A172 (cell line): ENCODE results near the gene DST. TPM values are rescaled to one million over a fixed set of nuclear protein-coding genes. Genes with fewer than 3 reads are reported as not detected.

Experiments used
- DNase-seq: peaks from one replicate; pipeline ENCODE4 v3.0.0-alpha.2; 2015; ENCODE audit warnings: low spot score
- total RNA-seq: library from RNA; depleted of rRNA; stranded (reverse); fragments of >200 nt; shearing (Covaris generic); gene quantifications from 2 replicates; pipeline ENCODE4 v1.2.3, GENCODE V29; 2014

Gene DST
- total RNA-seq, 1 experiment from 2014 or later: 189 TPM

DNA sequence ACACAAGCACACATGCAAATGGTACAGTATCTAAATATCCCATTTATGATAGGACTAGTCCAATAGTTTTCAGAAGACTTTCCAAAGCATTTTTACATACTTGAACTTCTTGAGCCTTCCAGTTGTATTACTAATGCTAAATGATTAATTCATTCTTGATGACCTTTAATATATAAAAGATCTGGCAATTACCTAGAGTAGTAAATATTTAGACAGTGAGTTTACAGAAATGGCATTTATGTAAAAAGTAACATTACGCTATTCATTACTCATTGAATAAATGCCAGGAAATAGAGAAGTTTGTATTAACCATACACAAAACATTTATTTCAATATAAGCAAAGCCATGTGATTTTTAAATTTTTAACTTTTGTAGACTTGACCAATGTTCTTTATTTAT, 158.8 kb downstream of the DST start:
- no peak for DNase-seq

DNA sequence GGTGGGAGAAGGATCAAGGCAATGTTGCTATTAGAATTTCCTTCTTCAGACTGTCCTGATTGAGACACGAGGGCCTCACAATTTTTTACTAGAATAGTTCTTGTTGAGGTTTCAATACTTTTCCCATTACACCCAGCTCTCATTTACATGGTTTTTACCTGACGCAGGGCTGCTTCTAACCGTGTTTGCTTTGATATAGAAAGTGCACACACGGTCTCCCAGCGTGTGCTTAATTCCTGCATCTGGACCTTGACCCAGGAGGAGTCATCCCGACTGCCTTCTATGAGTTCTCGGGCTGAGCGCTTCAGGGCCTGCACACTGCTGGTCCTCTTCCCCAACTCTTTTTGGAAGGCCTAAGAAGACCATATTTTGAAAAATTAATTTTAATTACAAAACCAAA, 160.2 kb downstream of the DST start:
- DNase-seq: no peak

DNA sequence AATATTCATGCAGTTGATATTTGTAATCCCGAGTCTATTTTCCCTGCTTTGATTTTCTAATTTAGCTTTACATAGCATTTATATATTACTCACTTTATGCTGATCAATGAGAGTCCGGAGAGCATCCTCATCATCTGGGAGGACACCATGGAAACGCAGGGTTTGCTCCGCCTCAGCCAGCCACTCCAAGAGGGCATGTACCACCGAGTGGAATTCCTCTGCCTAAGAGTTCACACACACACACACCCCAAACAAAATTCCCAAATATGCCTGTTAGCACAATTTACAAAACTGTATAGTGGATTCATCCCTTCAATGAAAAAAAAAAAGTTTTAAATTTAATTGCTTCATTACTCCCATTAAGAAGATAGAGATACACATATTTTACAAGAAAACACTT, 160.7 kb downstream of the DST start:
- no peak for DNase-seq

DNA sequence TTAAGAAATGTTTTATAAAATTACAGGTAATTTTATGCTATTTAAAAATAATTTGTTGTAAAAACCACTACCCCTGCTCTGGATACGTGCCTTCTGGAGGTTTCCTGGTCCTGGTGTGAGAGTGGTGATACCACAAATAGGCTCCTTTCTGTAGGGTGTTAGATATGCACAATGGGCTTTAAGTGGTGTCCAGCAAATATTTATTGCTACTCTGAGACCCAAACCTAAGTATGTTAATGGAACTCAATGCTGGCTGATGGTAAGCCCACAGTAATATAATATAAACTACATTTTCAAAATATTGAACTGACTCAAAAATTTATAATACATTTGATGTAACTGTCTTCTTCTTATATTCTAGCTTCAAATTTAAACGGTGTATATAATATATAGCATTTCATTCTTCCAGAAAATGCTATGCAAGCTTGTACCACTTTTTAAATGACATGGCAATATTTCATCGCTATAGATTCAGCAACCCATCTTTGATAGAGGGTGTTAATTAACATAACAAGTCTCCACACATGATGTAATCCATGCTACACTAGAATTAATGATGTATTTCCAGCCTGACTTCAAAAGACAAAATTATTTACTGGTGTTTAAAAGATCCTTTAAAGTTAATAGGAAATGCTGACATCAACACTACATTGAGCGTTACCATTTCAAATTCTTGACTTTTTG, 161.9 kb downstream of the DST start:
- DNase-seq: no peak

DNA sequence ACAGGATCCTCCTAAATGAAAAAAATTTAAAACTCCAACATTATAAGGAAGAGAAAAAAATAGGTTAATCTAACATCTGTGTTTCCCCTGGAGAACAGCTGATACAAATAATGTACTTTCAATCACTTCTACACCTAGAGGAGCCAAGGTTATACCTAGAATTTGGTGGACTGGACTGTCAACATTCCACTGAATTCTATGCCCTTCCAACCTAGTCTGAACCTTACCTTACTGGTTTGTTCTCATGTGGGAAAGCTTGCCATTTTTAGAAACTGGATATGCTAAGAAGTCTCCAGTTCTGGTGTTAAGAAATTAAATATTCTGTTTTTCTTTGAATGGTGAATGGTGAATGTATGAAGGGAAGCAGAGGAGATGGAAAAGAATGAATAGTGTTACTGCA, 162.4 kb downstream of the DST start:
- DNase-seq: no peak

DNA sequence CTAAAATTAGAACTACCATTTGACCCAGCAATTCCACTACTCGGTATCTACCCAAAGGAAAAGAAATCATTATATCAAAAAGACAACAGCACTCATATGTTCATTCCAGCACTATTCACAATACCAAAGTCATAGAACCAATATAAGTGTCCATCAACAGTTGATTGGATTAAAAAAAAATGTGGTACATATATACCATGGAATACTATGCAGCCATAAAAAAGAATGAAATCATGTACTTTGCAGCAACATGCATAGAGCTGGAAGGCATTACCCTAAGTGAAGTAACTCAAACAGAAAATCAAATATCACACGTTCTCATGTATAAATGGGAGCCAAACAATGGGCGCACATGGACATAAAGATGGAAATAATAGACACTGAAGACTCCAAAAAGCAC, 163.3 kb downstream of the DST start:
- no peak for DNase-seq

DNA sequence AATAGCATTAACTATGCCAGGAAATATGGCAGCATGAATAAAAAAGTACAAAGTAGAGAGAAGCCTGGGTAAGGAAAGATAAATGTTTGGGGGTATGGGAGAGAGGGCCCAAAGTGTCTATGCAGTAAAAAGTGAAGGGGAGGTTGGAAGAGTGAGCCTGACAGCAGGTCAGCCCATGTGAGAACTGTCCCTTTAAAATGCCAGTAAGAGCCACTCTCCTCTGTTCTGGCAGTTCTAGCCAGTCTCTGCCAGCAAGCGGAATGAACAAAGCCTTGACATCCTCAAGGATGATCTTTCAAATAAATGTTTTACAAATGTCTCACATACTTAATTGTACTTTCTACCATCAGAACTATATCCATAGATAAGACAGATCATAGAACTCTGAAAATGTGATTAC, 164.5 kb downstream of the DST start:
- no peak for DNase-seq

DNA sequence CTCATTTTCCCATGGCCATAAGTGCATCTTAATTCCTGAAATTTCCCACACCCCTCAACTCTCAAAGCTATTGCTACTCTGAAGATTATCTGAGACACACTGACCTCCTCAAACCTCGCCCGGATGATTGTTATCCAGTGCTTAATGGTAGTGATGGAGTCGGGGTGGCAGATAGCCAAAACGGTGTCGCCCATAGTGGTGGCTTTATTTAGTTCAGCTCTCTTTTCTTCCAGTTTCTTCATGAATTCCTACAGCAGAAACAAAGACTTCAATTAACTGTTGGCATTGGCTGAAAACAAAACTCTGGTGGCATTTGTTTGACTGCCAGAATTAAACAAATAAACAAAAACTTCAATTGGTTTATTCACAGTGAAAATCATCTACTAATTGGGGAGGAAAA, 165.4 kb downstream of the DST start:
- DNase-seq: no peak

DNA sequence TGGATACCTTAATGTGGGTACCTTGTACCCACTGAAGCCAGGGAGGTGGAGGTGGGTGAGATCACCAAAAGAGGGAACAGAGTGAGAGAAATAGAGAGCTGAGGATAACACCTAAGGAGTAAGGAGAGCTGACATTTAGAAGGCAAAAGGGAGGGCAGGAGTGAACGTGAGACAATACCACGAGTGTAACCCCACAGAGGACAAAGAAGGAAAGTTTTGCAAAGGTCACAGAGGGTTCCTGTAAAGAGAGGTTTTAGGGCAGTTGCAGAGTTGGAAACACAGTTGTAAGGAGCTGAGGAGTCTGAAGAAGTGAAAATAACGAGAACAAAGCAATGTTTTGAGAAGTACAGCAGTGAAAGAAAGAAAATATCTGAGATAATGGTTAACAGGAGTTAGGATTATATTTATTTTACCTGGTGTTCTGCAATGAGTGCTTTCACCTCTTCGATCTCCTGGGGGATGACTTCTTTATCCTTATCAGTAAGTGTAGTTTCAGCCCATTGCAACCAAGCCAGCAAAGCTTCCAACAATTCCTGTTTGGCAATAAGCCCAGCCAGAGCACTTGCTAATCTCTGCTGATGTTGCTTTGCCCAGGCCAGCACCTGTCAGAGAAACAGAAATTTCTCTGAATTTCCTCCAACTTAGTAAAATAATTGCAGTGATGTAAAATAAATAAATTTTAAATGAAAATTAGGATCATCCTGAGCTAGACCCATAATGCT, 166.8 kb downstream of the DST start:
- peak; percentile 40 for DNase-seq

DNA sequence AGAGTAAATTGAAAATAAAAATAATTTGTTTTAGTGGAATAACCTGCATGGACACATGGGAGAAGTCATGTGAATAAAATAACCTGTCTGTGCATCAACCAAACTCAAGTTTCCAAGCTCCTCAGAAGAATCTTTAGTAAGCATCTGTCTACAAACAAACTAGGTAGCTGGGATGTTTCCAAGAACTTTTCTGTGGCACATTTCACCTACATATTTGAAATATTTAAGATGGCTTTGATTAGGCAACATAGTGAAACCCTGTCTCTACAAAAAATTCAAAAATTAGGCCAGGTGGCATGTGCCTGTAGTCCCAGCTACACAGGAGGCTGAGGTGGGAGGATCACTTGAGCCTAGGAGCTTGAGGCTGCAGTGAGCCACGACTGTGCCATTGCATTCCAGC, 168.2 kb downstream of the DST start:
- no peak for DNase-seq

DNA sequence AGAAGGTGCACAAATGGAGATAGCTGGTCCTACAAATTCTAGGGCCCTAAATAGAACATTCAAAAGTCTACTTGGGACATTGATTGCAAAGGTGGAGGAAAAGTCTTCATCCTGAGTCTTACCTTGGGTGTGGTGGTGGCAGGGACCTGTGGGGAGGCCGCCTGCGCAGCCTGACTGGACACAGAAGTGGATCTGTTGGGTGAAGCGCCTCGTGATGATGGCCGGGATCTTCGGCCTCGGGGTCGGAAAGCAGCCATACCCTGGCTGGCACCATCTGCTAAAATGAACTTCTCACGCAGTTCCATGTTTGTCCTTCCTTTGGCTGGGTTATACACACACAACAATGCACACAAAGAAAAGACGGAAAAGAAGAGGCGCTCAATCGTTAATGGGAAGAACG, 179.2 kb downstream of the DST start:
- DNase-seq: no peak

DNA sequence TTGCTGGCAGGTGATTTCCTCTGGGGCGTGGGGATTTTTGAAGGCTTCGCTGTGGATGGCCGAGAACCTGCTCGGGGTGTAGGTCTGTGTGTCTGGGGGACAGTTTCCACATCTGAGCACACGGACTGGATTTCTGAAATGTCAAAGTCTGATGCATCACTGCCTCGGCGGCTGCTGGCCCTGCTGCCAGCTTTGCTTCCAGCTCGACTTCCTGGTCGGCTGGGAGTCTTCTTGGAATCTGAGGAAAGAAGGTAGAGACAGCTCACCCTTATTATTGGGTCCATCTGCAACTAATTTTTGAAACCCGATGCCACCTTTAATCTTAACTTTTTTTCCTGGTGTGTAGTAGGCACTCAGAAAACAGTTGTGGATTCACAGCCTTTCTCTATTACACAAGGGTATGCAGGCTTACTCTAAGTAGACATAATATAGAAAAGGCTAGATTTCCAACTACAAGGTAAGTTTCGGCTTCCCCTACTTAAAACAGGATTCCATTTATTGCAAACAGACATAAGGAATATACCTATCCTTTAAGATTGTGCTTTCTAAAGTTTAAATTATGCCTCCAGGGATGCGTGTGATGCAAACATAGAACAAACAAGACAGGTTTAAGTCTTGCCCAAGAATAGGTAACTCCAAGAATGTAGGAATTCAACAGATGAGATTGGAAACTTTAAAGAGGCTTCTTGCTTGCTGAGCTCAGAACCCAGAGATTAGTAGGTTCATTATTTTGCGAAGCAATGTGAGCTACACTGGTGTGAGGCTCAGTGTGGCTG, 183.5 kb downstream of the DST start:
- no peak for DNase-seq

DNA sequence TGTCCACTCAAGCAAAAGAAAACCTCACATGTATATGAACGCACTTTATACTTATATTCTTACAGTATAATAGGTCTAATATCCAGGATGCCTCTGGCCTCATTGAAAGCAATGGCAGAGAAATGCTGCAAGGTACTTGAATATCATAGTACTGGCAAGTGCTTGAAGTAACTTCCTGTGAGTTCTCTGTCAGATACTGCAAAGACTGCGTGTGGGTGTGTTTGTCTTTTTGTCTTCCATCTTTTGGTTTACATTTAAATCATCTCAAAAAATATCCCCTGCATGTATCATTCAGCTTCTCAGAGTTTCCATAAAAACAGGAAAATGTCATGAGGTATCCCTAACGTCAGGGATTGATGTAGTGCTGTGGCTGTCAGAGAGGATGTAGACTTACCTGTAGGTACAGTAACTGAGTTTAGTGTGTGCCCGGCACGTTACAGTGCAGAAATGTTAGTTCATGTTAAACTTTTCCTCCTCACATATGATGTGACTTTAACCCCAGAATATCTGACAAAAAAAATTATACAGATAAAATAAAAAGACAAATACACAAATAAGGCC, 184.3 kb downstream of the DST start:
- DNase-seq: no peak

DNA sequence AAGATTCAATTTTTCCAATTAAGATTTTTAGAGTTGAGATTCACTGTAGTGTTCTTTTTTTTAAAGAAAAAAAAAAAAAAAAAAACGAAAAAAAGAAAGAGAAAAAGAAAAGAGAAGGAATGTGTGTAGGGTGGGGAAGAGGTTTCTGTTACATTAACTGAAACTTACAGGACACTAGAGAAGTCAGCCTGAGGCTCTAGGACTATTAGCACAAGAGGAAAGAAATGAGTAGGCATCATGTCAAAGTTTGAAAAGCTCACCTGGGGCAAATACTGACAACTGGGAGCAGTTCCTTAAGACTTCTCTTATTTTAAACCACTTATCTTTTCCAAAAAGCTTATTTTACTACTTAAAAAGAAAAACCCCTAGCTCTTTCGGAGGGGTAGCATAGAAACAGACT, 185.9 kb downstream of the DST start:
- no peak for DNase-seq

DNA sequence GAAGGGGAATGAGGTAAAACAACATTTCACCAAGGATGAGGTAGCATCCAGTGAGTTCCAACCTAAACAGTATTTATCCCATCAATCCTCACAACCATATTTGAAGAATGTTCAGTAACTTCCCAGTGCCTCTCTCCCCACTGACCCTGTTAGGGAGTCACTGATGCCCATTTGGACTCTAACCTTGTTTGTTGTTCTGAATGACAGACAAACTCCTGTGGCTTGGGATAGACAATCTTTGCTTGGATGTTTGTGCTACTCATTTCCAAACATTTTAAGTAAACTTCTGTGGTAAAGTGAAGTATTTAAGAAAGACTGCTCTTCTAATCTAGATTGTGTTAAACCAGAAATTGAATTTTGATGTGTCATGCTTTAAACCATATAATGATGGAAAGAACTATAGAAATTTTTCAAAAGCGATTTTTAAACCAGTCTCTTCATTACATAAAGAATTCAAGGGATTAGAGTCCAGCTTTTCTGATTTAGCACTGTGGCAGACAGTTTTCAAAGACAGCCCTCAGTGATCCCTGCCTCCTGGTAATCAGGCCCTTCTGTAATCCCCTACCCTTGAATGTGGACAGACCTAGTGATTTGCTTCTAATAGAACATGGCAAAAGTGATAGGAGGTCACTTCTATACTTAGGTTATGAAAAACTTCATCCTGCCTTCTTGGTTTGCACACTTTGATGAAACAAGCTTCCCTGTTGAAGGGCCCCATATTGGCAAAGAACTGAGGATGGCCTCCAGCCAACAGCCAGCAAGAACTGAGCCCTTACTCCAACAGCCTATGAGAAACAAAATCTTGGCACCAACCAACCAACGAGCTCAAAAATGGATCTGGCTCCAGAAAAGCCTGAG, 191.6 kb downstream of the DST start:
- no peak for DNase-seq

DNA sequence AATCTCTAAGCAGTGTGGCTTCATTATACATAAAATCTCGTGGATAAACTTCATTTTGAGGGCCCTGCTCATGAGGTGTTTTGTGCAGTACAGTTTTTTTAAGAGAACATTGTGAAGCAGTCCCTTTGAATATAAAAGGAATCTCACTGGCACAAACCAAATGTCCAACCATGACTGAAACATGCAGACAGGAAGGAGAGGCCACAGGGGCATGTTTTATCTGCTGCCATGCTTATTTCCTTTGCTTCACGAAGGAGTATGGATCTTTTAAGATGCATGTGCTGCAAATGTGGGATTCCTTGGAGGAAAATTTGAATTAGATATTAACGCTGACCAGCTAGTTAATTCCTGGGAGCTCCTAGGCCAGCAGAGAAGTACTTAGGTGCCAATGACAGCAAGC, 192.3 kb downstream of the DST start:
- no peak for DNase-seq

DNA sequence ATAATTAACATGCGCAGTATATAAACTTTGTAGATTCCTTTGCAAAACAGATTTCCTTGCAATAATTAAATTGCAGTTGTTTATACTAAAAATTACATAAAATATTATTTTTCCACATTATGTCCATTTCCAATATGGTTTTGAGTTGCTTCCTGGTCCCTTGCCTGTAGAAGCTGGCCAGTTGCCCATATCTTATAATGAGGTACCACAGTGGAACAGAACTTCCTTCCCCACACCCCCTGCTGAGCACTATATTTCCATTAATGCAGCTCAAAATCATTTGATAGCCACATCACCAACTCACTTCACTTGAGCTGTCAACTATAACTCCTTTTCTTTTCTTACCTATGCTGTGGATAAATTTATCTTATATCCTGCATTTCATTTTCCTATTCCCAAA, 194.6 kb downstream of the DST start:
- DNase-seq: no peak

DNA sequence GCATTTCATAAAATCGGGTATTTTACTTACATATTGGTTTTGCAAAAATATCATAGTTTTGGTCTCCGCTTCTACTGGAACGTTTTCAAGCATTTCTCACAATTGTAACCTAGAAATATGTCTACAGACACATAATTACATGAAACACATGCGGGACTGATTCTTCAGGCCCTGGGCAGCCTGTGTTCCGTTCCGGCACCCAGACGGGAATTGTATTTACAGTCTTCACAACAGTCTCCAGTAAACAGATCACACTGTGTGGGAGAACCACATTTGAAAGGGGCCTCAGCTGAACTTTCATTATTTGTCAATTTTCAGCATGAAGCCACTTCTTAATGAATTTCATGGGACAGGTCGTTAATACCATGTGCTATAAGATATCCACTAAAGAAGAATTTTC, 196.9 kb downstream of the DST start:
- DNase-seq: no peak

DNA sequence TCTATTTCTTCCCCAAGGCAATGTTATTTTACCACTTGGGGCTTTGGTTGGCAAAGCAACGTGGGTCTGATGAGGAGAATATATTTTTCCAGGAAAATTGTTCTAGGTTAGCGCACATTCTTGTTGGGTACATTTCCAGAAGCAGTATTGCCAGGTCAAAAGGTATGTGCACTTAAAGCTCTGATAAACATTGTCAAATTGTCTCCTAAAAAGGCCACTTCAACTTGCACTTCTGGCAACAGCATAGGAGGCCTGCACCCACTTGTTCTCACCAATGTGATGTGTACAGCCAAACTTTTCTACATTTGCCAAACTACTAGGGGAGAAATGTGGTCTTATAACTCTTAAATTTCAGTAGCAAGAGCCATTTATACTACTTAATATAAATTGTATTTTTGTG, 197.8 kb downstream of the DST start:
- no peak for DNase-seq

DNA sequence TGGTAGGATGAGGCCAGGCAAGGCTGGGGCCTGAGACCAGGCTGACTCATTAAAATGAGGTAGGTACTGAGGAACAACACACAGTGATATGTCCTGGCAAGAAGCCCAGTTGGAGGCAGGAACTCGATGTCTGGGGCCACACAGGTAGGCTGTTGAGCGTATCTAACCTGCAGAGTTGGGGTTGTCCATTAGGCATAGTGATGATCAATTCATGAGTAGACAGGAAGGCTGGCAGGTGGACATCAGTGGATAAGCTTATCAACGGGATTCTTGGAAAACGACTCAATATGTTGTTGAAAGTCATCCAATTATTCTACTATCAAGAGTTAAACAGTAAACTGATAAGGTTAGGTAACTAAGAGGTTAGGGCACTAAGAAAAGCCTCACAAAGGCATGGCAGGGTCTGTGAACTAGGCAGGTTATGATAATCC, 202.1 kb downstream of the DST start:
- no peak for DNase-seq

DNA sequence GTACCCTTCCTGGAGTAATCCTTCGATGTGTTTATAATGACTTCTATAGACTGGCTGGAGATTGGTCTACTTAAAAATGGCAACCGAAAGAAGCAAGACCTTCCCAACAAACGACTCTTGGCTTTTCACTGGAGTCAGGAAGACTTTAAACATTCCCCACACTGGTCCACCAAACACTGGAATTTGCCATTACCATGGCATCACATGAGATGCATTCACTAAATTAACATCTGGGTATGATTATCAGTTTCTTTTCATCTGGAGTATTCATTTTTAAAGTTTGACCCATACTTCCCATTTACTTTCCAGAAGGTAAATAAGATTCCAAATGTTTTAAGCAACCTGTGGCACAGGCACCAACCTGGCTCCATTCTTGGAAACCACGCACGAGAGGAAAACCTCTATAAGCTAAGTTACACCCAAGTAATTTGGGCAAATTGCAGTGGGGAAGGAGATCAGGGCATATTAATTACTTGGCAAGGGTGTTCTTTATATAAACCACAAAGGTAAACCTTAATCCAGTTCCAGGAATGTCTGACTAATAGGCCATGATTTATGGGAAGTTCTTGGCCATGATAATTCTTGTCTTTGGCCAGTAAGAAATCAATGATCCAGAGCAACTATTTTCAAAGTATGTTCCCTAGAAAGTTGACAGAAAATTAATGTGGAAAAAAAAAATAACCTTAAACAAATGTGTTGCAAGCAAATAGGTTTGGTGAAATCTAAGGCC, 205.4 kb downstream of the DST start:
- DNase-seq: peak; percentile 23
